Hematopoietic multipotent progenitor cell (in vitro differentiated cells): Measurements from ENCODE around the gene GCSAM. TPM values are rescaled to one million over a fixed set of nuclear protein-coding genes. Genes with fewer than 3 reads are reported as not detected.

Experiments
- DNase-seq, 3 donors: peaks; one replicate each; pipeline ENCODE4 v3.0.0-alpha.2; 2011 to 2015; ENCODE audit warnings: low read depth in 2 of 3, low spot score in 2 of 3
- total RNA-seq: library from RNA; depleted of rRNA; stranded (reverse); fragments of >200 nt; gene quantifications from one replicate; pipeline ENCODE4 v1.2.3, GENCODE V29; 2012

GCSAM gene
- total RNA-seq, 1 donor: 1.3 TPM

DNA sequence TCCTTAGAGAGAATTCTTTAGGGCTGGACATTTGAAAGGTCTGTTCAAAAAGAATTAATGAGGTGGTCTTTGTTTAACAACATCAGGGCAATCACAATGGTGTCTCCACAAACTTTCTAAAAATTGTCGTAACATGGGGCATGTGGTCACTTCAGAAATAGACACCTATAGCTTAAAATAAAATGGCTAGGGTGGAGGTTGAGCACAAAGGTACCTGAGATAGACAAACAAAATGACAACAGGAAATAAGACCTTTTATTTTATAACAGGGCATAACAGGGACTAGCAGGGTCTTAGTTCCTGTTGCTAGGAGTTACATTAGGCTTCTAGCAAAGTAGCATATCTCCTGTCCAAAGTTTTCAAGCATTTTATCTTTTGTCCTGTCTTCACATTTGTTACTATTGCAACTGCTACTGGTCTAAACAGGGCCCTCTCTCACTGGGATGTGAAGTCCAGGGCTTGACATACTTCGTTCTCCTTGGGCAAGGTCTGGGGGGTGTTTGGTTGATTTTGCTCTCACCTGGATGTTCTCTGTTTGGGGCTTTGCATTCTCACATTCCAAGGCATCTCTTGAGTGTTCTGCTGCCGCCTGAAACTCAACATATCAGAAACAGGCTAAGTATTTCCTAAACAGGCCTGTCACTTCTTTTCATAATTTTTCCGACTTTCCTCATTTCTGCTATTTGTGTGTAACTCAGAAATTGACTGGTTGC lies 3.0 kb downstream of the GCSAM start:
- no peak for DNase-seq

- DNase-seq: peak; percentile 54 to 90 (median 71)
Observed at GRCh38 chr3:112128843-112129727, 4.0 kb downstream of the GCSAM start.

DNA sequence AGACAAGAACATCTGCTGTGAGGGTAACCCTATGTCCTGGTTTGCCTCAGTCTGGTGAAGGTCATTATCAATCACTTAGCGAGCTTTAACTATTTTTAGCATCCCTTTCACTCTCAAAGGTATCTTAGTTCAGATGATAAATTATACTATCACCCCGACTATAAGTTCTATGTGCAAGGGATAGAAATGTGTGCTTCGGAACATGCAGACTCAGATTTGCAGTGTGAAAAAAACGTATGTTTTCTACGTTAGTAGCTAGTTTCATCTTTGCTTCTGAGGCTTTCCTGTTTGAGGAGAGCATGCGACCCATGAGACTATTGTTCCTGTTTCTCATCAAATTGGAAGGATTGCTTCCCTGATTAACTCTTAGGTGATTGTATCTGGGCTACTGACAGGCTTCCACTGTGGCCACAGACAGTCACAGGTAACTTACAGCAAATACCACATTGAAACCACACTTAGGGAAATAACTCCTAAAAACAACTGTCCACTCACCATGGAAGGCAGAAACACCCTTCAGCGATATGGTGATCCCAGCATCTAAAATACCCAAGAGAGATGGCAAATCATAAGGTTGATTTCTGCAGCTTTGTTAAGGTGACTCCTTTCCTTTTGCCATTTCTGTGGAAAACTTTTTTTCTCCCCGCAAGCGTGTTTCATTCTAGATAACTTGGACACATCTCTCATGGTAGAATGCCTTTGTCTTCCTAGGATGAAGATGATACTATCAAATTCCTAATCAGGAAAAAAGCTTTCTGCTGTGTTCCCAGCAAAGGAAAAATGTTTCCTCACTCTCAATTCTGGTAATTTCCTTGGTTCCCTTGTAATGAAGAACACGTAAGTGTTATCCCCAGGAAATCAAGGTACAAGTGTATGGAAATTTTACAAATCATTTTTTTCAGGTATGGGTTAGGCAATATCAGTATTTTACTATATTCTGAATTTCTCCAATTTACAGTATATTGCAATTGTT lies 5.2 kb downstream of the GCSAM start:
- DNase-seq: peak in 1 of 3 donors; percentile 32

GRCh38 chr3:112126511-112126911 lies 6.5 kb downstream of the GCSAM start:
- no peak for DNase-seq

- DNase-seq: no peak
Observed at GRCh38 chr3:112124907-112125607, 8.0 kb downstream of the GCSAM start.

DNA sequence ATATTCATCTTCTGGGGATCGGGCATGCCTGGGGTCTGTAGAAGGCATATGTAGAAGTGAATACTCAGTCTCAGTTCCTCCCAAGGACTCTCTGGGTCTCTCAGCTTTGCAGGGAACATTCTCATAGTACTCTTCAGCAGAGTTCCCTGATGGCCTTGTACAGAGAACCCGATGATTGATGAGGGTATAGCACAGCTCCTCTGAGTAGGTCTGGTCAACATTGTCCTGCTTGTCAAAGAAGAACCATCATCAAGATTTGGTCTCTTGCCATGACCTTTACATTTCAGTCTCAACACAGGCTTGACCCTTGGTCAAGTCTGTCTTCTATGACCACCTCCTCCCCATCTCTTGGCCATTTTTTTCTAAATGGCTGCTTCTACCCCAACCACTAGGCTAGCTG lies 9.5 kb downstream of the GCSAM start:
- no peak for DNase-seq

DNA sequence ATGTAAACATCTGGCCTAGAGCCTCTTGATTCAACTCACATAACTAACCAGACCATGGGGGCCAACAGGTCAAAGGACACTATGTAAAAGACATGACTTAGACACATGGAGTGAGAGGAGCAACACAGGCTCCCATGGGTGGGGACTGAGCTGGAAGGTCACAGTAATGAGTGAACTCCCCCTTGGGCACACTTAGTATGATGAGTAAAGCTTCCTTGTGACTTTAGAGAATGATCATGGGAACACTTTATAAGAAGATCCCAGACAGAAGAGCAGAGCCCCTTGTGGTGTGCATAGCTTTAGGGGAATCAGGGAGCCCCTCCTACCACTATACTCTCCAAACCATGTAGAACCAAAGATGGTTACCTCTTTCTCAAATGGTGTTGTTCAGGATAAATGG lies 10.2 kb downstream of the GCSAM start:
- no peak for DNase-seq

DNA sequence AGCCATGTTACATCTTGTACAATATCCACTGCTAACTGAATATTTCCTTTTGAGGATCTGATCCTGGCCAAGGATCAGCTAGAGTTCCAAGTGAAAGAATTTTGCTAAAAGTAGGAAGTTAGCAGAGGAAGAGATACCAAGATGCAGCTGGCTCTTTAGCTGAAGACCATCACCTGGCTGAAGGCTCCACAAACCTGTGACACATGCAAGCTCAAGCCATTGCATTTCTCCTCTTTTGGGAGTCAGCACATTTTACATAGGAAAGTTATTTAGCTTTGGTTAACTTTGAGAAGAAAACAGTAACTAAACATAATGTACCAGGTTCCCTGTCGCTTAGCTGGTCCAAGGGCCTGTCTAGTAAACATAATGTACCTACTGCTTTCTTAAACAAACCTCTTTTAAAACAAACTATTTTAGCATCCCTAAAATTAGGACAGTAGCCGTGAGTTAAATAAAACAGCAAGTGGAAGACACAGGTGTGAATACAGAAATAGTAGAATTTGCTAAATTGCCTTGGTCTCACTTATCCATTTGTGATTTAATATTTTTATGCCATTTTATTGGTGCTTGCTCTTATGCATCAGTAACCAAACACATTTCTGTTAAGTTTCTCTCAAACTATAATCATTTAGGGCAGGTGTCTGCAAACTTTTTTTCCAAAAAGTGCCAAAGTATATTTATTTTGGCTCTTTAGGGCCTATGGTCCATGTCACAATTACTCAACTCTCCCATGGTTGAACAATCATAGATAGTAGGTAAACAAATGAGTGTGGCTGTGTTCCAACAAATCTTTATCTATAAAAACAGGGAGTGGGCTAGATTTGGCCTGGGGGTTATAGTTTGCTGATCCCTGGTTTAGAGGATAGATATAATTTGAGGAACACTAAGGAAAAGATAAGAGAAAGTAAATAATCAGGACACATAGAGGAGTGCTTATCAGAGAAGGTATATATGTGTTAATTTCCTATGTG lies 11.2 kb downstream of the GCSAM start:
- DNase-seq: no peak

GRCh38 chr3:112119962-112120836 lies 12.8 kb downstream of the GCSAM start:
- peak in 2 of 3 donors; percentile 38 to 65 for DNase-seq

DNA sequence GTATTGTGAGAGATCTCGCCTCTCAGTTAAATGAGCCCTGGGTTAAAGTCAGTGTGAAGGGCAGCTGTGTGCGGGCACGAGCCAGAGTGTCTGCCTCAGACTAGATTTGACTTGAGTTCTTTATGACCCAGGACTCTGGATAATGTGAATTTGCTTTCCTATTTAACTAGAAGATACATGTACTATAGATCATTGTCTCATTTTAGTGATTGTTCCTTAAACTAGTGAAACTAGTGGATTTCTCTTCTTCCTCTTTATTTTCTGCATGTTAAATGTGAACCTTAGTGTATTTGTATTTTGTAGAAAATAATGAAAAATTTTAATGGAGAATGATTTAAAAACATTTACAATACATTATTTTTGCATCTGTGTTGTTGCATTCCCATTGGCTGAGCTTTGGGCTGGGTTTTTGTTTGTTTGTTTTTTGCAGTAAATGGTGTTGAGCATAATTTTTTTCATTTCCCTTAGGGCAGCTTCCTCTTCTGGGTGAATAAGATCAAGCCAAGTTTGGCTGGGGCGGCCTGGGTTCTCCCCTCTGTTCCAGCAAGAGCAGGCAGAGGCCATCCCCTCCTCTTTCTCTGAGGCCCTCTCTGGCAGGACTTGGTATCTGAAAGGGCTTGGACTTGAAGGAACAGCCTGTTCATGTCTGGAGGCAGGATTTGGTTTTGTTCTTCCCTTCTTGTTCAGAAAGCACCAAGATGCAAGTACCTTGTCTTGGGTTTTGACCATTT lies 15.0 kb downstream of the GCSAM start:
- DNase-seq: peak in 2 of 3 donors; percentile 56 to 74

- DNase-seq: no peak
Observed at GRCh38 chr3:112117415-112117814, 15.6 kb downstream of the GCSAM start.

- no peak for DNase-seq
Observed at GRCh38 chr3:112116748-112117186, 16.3 kb downstream of the GCSAM start.

GRCh38 chr3:112115806-112116383 lies 17.2 kb downstream of the GCSAM start:
- DNase-seq: no peak

GRCh38 chr3:112115161-112115739 lies 17.8 kb downstream of the GCSAM start:
- no peak for DNase-seq

DNA sequence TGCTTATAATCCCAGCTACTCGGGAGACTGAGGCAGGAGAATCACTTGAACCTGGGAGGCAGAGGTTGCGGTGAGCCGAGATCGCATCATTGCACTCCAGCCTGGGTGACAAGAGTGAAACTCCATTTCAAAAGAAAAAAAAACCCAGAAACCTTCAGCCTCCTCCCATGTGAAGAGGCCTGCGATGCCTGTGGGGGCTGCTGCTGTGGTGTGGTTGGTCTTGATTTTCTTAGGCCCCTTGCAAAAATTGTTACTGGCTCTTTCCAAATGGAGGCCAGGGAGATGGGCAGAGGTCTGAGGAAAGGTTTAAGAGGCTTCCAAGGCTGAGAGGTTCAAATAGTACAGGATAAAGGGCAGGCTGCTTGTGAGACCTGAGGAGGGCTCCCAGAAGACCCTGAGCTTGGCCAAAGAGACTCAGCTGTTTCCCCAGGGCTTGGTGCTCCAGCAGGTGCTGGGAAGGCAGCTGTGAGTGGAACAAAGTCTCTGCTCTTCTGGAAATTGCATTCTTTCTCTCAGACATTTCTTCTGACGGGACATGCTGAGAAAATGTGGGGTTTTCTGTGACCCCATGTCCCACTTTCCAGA lies 18.4 kb downstream of the GCSAM start:
- DNase-seq: no peak

- DNase-seq: peak; percentile 28 to 85 (median 71)
Observed at GRCh38 chr3:112111785-112112402, 21.2 kb downstream of the GCSAM start.
